Endothelial cell of umbilical vein (primary cell): ENCODE results near the gene HMGCS1.

Experiments used
- CTCF ChIP-seq, 2 donors: IDR thresholded peaks; 1 replicate in 1 of 2; 2 replicates in 1 of 2; pipeline ENCODE4 v1.5.1; 2011; ENCODE audit warnings: low read length in 2 of 2, mild to moderate bottlenecking in 2 of 2, moderate library complexity in 2 of 2, control low read depth in 1 of 2, inconsistent platforms in 1 of 2, low read depth in 1 of 2; ENCODE audit not compliant: insufficient read depth in 1 of 2; ENCODE audit errors: extremely low read depth in 1 of 2
- EZH2 ChIP-seq: IDR thresholded peaks from 2 replicates; pipeline ENCODE4 v1.6.1; 2012; ENCODE audit warnings: borderline replicate concordance, low read depth, mild to moderate bottlenecking, moderate library complexity, low read length, inconsistent platforms; ENCODE audit not compliant: severe bottlenecking

GRCh38 chr5:43288269-43288831 lies 24.9 kb downstream of the HMGCS1 start:
- no peak for TF ChIP-seq EZH2
- no peak for TF ChIP-seq CTCF (IDR thresholded peaks at IDR 0.05; ENCODE audit: extremely low read depth in 1 of 2, insufficient read depth in 1 of 2, low read depth in 1 of 2, low read length in 2 of 2)
